PC-9 (cell line): ENCODE measurements around the gene MLN. TPM values are rescaled to one million over a fixed set of nuclear protein-coding genes. Genes with fewer than 3 reads are reported as not detected.
A peak's percentile ranks its signal among the peaks of the same experiment; 100 is the strongest.

ENCODE experiments used
- BruUV-seq: library from RNA; stranded (reverse); fragments of 400-500 nt; replicated peaks from 2 replicates; lab custom pipeline; 2021; lab: Mats Ljungman, UMichigan
- CTCF ChIA-PET: fragments of 300-600 bp; sonication (Branson Sonifier 250); formaldehyde crosslinking; loops from one replicate; lab custom pipeline; 2022; ENCODE audit warnings: antibody characterized with exemption; lab: Charles Lee
- POLR2A ChIA-PET: fragments of 300-600 bp; sonication (Branson Sonifier 250); formaldehyde crosslinking; loops from one replicate; lab custom pipeline; 2022; ENCODE audit warnings: antibody characterized with exemption; ENCODE audit not compliant: unreplicated experiment; lab: Charles Lee
- DNase-seq, 2 experiments: peaks; one replicate each; pipeline versions ENCODE4 v3.0.0 to v3.0.0-alpha.2; 2015 to 2022; ENCODE audit warnings: mixed read lengths in 1 of 2
- H2AFZ ChIP-seq: fragments of 200-600 bp; sonication (generic); 2 replicates; pipeline ENCODE4 v1.8.1; 2017; ENCODE audit warnings: antibody characterized with exemption
- H3F3A ChIP-seq: fragments of 200-600 bp; sonication (generic); 2 replicates; pipeline ENCODE4 v1.8.1; 2017; ENCODE audit warnings: antibody characterized with exemption, mild to moderate bottlenecking, low read depth; ENCODE audit not compliant: insufficient read depth
- H3K27ac ChIP-seq: fragments of 200-600 bp; sonication (generic); 2 replicates; pipeline ENCODE4 v1.6.1; 2016; ENCODE audit warnings: mixed run types
- H3K27me3 ChIP-seq: fragments of 200-600 bp; sonication (generic); 2 replicates; pipeline ENCODE4 v1.6.1; 2016; ENCODE audit warnings: low read depth, mixed run types; ENCODE audit not compliant: insufficient read depth
- H3K36me3 ChIP-seq: fragments of 200-600 bp; sonication (generic); 2 replicates; pipeline ENCODE4 v1.6.1; 2016; ENCODE audit warnings: low read depth, mixed run types
- H3K4me1 ChIP-seq: fragments of 200-600 bp; sonication (generic); replicated peaks from 2 replicates; pipeline ENCODE4 v1.6.1; 2016; ENCODE audit warnings: mixed run types; ENCODE audit not compliant: insufficient read depth
- H3K4me2 ChIP-seq: fragments of 200-600 bp; sonication (generic); 2 replicates; pipeline ENCODE4 v1.6.1; 2017; ENCODE audit warnings: mixed run types
- H3K4me3 ChIP-seq: fragments of 200-600 bp; sonication (generic); 2 replicates; pipeline ENCODE4 v1.6.1; 2016; ENCODE audit warnings: mixed run types
- H3K79me2 ChIP-seq: fragments of 200-600 bp; sonication (generic); 2 replicates; pipeline ENCODE4 v1.6.1; 2017; ENCODE audit warnings: low read depth, mixed run types
- H3K9me2 ChIP-seq: fragments of 200-600 bp; sonication (generic); 2 replicates; pipeline ENCODE4 v1.8.1; 2017; ENCODE audit warnings: mild to moderate bottlenecking; ENCODE audit not compliant: insufficient read depth
- H3K9me3 ChIP-seq: fragments of 200-600 bp; sonication (generic); 2 replicates; pipeline ENCODE4 v1.8.1; 2016; ENCODE audit warnings: low read depth; ENCODE audit not compliant: insufficient read depth
- H4K20me1 ChIP-seq: fragments of 200-600 bp; sonication (generic); 2 replicates; pipeline ENCODE4 v1.8.1; 2017; ENCODE audit not compliant: insufficient read depth
- EZH2 ChIP-seq: fragments of 200-600 bp; sonication (generic); IDR thresholded peaks from 2 replicates; pipeline ENCODE4 v1.8.0; 2017; ENCODE audit warnings: antibody characterized with exemption, low read depth
- intact Hi-C: fragments of 100-400 bp; cut with micrococcal nuclease; formaldehyde crosslinking; loops from one replicate; pipeline ENCODE4 v1.10.0; 2022; ENCODE audit not compliant: unreplicated experiment
- total RNA-seq: library from RNA; stranded (reverse); gene quantifications from 2 replicates; pipeline ENCODE4 v1.2.3, GENCODE V29; 2021
- TF ChIP-seq, protein P1 (sequence below): fragments of 200-600 bp; sonication (generic); conservative IDR thresholded peaks from 2 replicates; pipeline ENCODE4 v1.6.1; 2017; ENCODE audit warnings: mixed run types, antibody characterized with exemption, mild to moderate bottlenecking, moderate library complexity

MLN gene
- total RNA-seq, 1 experiment from 2014 or later = not detected

DNA sequence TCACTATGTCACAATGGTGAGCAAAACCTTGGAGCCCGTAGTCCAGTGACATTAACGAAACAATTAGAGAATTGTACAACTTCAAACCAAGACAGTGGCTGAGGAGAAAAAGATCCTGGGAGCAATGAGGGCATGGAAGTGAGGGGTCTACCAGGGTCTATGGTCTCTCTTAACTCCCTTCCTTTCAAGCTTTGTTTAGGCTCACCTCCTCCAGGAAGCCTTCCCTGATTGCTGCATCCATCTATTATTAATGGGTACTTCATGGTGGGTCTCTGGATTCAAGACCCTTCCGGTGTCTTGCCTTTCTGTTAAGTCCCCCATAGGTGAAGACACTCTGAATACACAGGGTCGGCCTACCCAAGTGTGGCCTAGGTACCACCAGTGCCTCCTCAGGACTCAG lies 38.1 kb upstream of the MLN start:
- Histone ChIP-seq H3K9me3 (no peaks in the 10 kb centered on the region), H3K27me3 (no peaks in the 10 kb centered on the region), H3K36me3 (no peaks in the 10 kb centered on the region), H3F3A (peaks cover 27% of the 10 kb centered on the region), H3K4me3 (no peak overlapping the region), H3K4me1 (peaks cover 33% of the 10 kb centered on the region), H3K4me2 (no peak overlapping the region), H4K20me1 (no peaks in the 10 kb centered on the region), H3K9me2 (no peaks in the 10 kb centered on the region), H3K79me2 (no peaks in the 10 kb centered on the region), H3K27ac (no peak overlapping the region), H2AFZ (no peak overlapping the region)
- CTCF ChIA-PET = no interaction called here
- TF ChIP-seq EZH2 = no peak
- TF ChIP-seq, protein P1, sequence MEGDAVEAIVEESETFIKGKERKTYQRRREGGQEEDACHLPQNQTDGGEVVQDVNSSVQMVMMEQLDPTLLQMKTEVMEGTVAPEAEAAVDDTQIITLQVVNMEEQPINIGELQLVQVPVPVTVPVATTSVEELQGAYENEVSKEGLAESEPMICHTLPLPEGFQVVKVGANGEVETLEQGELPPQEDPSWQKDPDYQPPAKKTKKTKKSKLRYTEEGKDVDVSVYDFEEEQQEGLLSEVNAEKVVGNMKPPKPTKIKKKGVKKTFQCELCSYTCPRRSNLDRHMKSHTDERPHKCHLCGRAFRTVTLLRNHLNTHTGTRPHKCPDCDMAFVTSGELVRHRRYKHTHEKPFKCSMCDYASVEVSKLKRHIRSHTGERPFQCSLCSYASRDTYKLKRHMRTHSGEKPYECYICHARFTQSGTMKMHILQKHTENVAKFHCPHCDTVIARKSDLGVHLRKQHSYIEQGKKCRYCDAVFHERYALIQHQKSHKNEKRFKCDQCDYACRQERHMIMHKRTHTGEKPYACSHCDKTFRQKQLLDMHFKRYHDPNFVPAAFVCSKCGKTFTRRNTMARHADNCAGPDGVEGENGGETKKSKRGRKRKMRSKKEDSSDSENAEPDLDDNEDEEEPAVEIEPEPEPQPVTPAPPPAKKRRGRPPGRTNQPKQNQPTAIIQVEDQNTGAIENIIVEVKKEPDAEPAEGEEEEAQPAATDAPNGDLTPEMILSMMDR = no peak
- no TSS peak for BruUV-seq
- intact Hi-C loops = loop anchor here (2.0 kb wide), 1 partner anchor 53 kb away; the partner anchor contains the start of gene LEMD2
- POLR2A ChIA-PET = no interaction called here
- DNase-seq = no peak

GRCh38 chr6:33841070-33841469 lies 37.3 kb upstream of the MLN start:
- ChIA-PET CTCF (no interaction called here), POLR2A (no interaction called here)

GRCh38 chr6:33840048-33840926 lies 36.5 kb upstream of the MLN start:
- no peaks in the 10 kb centered on the region for H4K20me1 ChIP-seq
- H2AFZ ChIP-seq = no peak overlapping the region
- intact Hi-C loops = loop anchor here (2.0 kb wide), 1 partner anchor 51 kb away; the partner anchor contains the start of gene LEMD2
- no peaks in the 10 kb centered on the region for H3K9me3 ChIP-seq
- CTCF ChIA-PET = no interaction called here
- H3K4me3 ChIP-seq = no peak overlapping the region
- H3K36me3 ChIP-seq = no peaks in the 10 kb centered on the region
- POLR2A ChIA-PET = interaction anchor here (0.6 to 0.7 kb wide), 2 partner anchors 123 to 270 kb away, joined by 3 read pairs; no protein-coding TSS in a partner anchor
- BruUV-seq = no TSS peak
- no peaks in the 10 kb centered on the region for H3K9me2 ChIP-seq
- peak overlapping the region; percentile 80 for H3K27ac ChIP-seq
- H3K4me2 ChIP-seq = peak overlapping the region; percentile 66
- DNase-seq = peak; percentile 64 to 95
- H3F3A ChIP-seq = peaks cover 27% of the 10 kb centered on the region
- TF ChIP-seq, protein P1 = no peak
- no peak for TF ChIP-seq EZH2
- peaks cover 33% of the 10 kb centered on the region for H3K4me1 ChIP-seq
- no peaks in the 10 kb centered on the region for H3K79me2 ChIP-seq
- no peaks in the 10 kb centered on the region for H3K27me3 ChIP-seq

More at GRCh38 chr6:33841070-33841469, 37.3 kb upstream of the MLN start:
- Histone ChIP-seq H4K20me1 (no peaks in the 10 kb centered on the region), H3K9me3 (no peaks in the 10 kb centered on the region), H3K4me1 (peaks cover 33% of the 10 kb centered on the region), H3K4me3 (no peak overlapping the region), H3K27ac (peak overlapping the region; percentile 80), H3F3A (peaks cover 27% of the 10 kb centered on the region), H3K79me2 (no peaks in the 10 kb centered on the region), H3K27me3 (no peaks in the 10 kb centered on the region), H3K4me2 (peak overlapping the region; percentile 66), H3K36me3 (no peaks in the 10 kb centered on the region), H3K9me2 (no peaks in the 10 kb centered on the region), H2AFZ (no peak overlapping the region)
- BruUV-seq = no TSS peak
- TF ChIP-seq EZH2 = no peak
- TF ChIP-seq, protein P1 = no peak
- intact Hi-C loops = loop anchor here (2.0 kb wide), 1 partner anchor 52 kb away; the partner anchor contains the start of gene LEMD2
- no peak for DNase-seq
